Endodermal cell (in vitro differentiated cells): ENCODE data around the gene DOK7. TPM values are rescaled to one million over a fixed set of nuclear protein-coding genes. Genes with fewer than 3 reads are reported as not detected.

Source experiments
- DNase-seq: peaks from one replicate; pipeline ENCODE4 v3.0.0-alpha.2; 2017
- H3K27ac ChIP-seq: 2 replicates; pipeline ENCODE4 v1.5.1; 2013; ENCODE audit warnings: mild to moderate bottlenecking, low read depth, low read length, moderate library complexity
- H3K27me3 ChIP-seq: 2 replicates; pipeline ENCODE4 v1.6.1; 2013; ENCODE audit warnings: mild to moderate bottlenecking, low read length, moderate library complexity; ENCODE audit not compliant: insufficient read depth, control insufficient read depth, poor library complexity, severe bottlenecking
- H3K36me3 ChIP-seq: 2 replicates; pipeline ENCODE4 v1.7.0; 2013; ENCODE audit warnings: mild to moderate bottlenecking, low read length, moderate library complexity; ENCODE audit not compliant: control insufficient read depth, insufficient read depth
- H3K4me1 ChIP-seq: one replicate; pipeline ENCODE4 v1.7.0; 2013; ENCODE audit warnings: low read length; ENCODE audit not compliant: control insufficient read depth, insufficient read depth
- H3K4me3 ChIP-seq: 2 replicates; pipeline ENCODE4 v1.5.1; 2013; ENCODE audit warnings: mild to moderate bottlenecking, low read length, moderate library complexity
- H3K9ac ChIP-seq: 2 replicates; pipeline ENCODE4 v1.6.1; 2013; ENCODE audit warnings: mild to moderate bottlenecking, low read length, moderate library complexity; ENCODE audit not compliant: poor library complexity, severe bottlenecking; ENCODE audit errors: extremely low read depth
- H3K9me3 ChIP-seq: 2 replicates; pipeline ENCODE4 v1.6.1; 2013; ENCODE audit warnings: mild to moderate bottlenecking, low read length, moderate library complexity; ENCODE audit not compliant: control insufficient read depth
- H3K27ac Mint-ChIP-seq: 2 replicates; pipeline ENCODE4 v1.8.0; 2020; ENCODE audit warnings: mixed read lengths
- H3K27me3 Mint-ChIP-seq: 2 replicates; pipeline ENCODE4 v1.8.0; 2021; ENCODE audit warnings: mild to moderate bottlenecking, mixed read lengths; ENCODE audit not compliant: insufficient read depth
- H3K36me3 Mint-ChIP-seq: 2 replicates; pipeline ENCODE4 v1.8.0; 2020; ENCODE audit warnings: low read depth, mixed read lengths
- H3K4me1 Mint-ChIP-seq: 2 replicates; pipeline ENCODE4 v1.8.0; 2020; ENCODE audit warnings: mixed read lengths
- H3K4me3 Mint-ChIP-seq: 2 replicates; pipeline ENCODE4 v1.8.0; 2020; ENCODE audit warnings: mild to moderate bottlenecking, moderate library complexity, mixed read lengths
- H3K9me3 Mint-ChIP-seq: 2 replicates; pipeline ENCODE4 v1.8.0; 2020; ENCODE audit warnings: mild to moderate bottlenecking, mixed read lengths
- CTCF ChIP-seq: fragments of 200-600 bp; sonication (generic); conservative IDR thresholded peaks from 2 replicates; pipeline ENCODE4 v1.5.0; 2021; ENCODE audit warnings: antibody characterized with exemption, mild to moderate bottlenecking
- WGBS, 2 experiments: methylation state at CpG; one replicate each; pipeline versions ENCODE4 v1.1.5 to v1.1.7; 2013; ENCODE audit warnings: missing lambda C conversion rate in 2 of 2, mixed read lengths in 1 of 2; ENCODE audit not compliant: insufficient coverage in 1 of 2, insufficient read length in 1 of 2; 5-methylcytosine and 5-hydroxymethylcytosine counted together
- total RNA-seq, 2 donors: library from RNA; stranded (reverse); fragmentation: NEBNext Ultra II Directional in 1 of 2; extraction: Animal tissue kit (Norgen Biotek cat#: 25700) in 1 of 2; gene quantifications; 2 replicates in 1 of 2; 3 replicates in 1 of 2; pipeline ENCODE4 v1.2.1, GENCODE V29; 2021

DOK7 gene
- total RNA-seq, 2 donors from 2014 or later = 0.38 to 1.3 TPM

- Histone ChIP-seq H3K27ac (no peak overlapping the region), H3K9ac (no peak overlapping the region), H3K4me3 (no peak overlapping the region), H3K9me3 (no peaks in the 10 kb centered on the region), H3K4me1 (no peaks in the 10 kb centered on the region), H3K27me3 (no peaks in the 10 kb centered on the region), H3K36me3 (no peaks in the 10 kb centered on the region)
- 90 to 93% methylated on average over 7 to 22 of the region's 22 CpGs for WGBS, 2 experiments
- Mint-ChIP-seq H3K27ac (peak overlapping the region; percentile 52), H3K4me3 (no peak overlapping the region), H3K9me3 (no peaks in the 10 kb centered on the region), H3K36me3 (peaks cover 2% of the 10 kb centered on the region), H3K4me1 (peaks cover 4% of the 10 kb centered on the region), H3K27me3 (no peaks in the 10 kb centered on the region)
- no peak for DNase-seq
- TF ChIP-seq CTCF = no peak
Observed at GRCh38 chr4:3436048-3436797, 26.9 kb upstream of the DOK7 start.

- Mint-ChIP-seq H3K27ac (no peak overlapping the region), H3K9me3 (no peaks in the 10 kb centered on the region), H3K27me3 (no peaks in the 10 kb centered on the region), H3K4me1 (peaks cover 4% of the 10 kb centered on the region), H3K36me3 (peaks cover 2% of the 10 kb centered on the region), H3K4me3 (no peak overlapping the region)
- DNase-seq = no peak
- Histone ChIP-seq H3K4me1 (no peaks in the 10 kb centered on the region), H3K9ac (no peak overlapping the region), H3K36me3 (no peaks in the 10 kb centered on the region), H3K4me3 (no peak overlapping the region), H3K27me3 (no peaks in the 10 kb centered on the region), H3K27ac (no peak overlapping the region), H3K9me3 (no peaks in the 10 kb centered on the region)
- TF ChIP-seq CTCF = no peak
- WGBS, 2 experiments = 93 to 98% methylated on average over 7 to 19 of the region's 19 CpGs
Observed at GRCh38 chr4:3436798-3437581, 26.1 kb upstream of the DOK7 start.

DNA sequence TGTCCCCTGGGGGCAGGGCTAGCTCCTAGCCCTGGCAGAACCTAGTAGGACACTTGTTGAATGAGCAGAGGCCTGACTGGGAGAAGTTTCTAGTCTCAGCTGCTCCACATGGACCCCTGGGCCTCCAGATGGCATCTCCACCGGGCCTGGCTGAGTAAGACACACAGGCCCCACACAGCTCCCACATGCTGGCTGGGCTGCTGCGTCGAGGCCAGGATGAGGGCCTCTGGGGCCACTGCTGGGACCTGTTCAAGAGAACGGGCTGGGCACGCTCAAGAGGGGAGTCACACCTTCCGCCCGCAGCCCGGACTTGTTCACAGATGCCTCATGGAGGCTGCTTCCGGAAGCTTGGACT, 25.5 kb upstream of the DOK7 start:
- 91 to 100% methylated on average over 5 to 9 of the region's 9 CpGs for WGBS, 2 experiments
- DNase-seq = no peak
- H3K4me3 Mint-ChIP-seq = no peak overlapping the region
- no peak overlapping the region for H3K27ac ChIP-seq
- TF ChIP-seq CTCF = no peak
- no peaks in the 10 kb centered on the region for H3K27me3 Mint-ChIP-seq
- H3K9me3 Mint-ChIP-seq = no peaks in the 10 kb centered on the region
- no peaks in the 10 kb centered on the region for H3K9me3 ChIP-seq
- H3K4me1 ChIP-seq = no peaks in the 10 kb centered on the region
- H3K36me3 Mint-ChIP-seq = peaks cover 2% of the 10 kb centered on the region
- H3K4me3 ChIP-seq = no peak overlapping the region
- H3K27me3 ChIP-seq = no peaks in the 10 kb centered on the region
- no peak overlapping the region for H3K9ac ChIP-seq
- H3K4me1 Mint-ChIP-seq = peaks cover 4% of the 10 kb centered on the region
- no peaks in the 10 kb centered on the region for H3K36me3 ChIP-seq
- no peak overlapping the region for H3K27ac Mint-ChIP-seq
